Gastroesophageal sphincter (tissue), 4 donors: ENCODE data around the gene LHX6. TPM values are rescaled to one million over a fixed set of nuclear protein-coding genes. Genes with fewer than 3 reads are reported as not detected.

Experiments
- ATAC-seq: fragments of 150-250 bp; one replicate; pipeline ENCODE4 v1.9.1; 2016; ENCODE audit warnings: mild to moderate bottlenecking, moderate library complexity
- H3K27ac ChIP-seq, 4 donors: fragments of 200-600 bp; sonication (generic) in 3 of 4; 1 replicate in 3 of 4; 2 replicates in 1 of 4; pipeline ENCODE4 v1.5.1; 2016 to 2019
- H3K27me3 ChIP-seq: fragments of 200-600 bp; sonication (generic); one replicate; pipeline ENCODE4 v1.5.1; 2019
- H3K36me3 ChIP-seq, 2 donors: fragments of 200-600 bp; sonication (generic); one replicate each; pipeline ENCODE4 v1.5.1; 2019; ENCODE audit warnings: control low read depth in 1 of 2
- H3K4me1 ChIP-seq, 3 donors: fragments of 200-600 bp; sonication (generic); 1 replicate in 2 of 3; 2 replicates in 1 of 3; pipeline ENCODE4 v1.5.1; 2016 to 2019; ENCODE audit warnings: control low read depth in 2 of 3
- H3K4me3 ChIP-seq, 2 donors: fragments of 200-600 bp; sonication (generic); one replicate each; pipeline ENCODE4 v1.5.1; 2019; ENCODE audit warnings: mild to moderate bottlenecking in 1 of 2, moderate library complexity in 1 of 2
- H3K9me3 ChIP-seq, 3 donors: fragments of 200-600 bp; sonication (generic); one replicate each; pipeline ENCODE4 v1.5.1; 2017 to 2019; ENCODE audit warnings: control low read depth in 2 of 3
- CTCF ChIP-seq, 4 experiments: fragments of 200-600 bp in 2 of 4; fragments of 450-650 bp in 2 of 4; sonication (generic) in 1 of 4; IDR thresholded peaks; one replicate each; pipeline ENCODE4 v1.5.1; 2017 to 2019; ENCODE audit warnings: antibody characterized with exemption in 4 of 4, mild to moderate bottlenecking in 2 of 4, moderate library complexity in 2 of 4
- EP300 ChIP-seq: sonication (generic); formaldehyde crosslinking; IDR thresholded peaks from one replicate; pipeline ENCODE4 v1.6.1; 2017; ENCODE audit warnings: antibody characterized with exemption, mild to moderate bottlenecking
- POLR2A ChIP-seq, 2 donors: fragments of 450-650 bp; IDR thresholded peaks; one replicate each; pipeline ENCODE4 v1.6.1; 2017; ENCODE audit warnings: antibody characterized with exemption in 2 of 2, mild to moderate bottlenecking in 2 of 2, moderate library complexity in 1 of 2
- POLR2AphosphoS5 ChIP-seq: sonication (generic); formaldehyde crosslinking; IDR thresholded peaks from one replicate; pipeline ENCODE4 v1.6.1; 2017; ENCODE audit warnings: antibody characterized with exemption
- WGBS, 2 donors: methylation state at CpG; one replicate each; pipeline ENCODE4 v1.1.5; 2018; ENCODE audit warnings: low coverage in 1 of 2; 5-methylcytosine and 5-hydroxymethylcytosine counted together
- total RNA-seq, 4 donors: library from RNA; depleted of rRNA; stranded (reverse); fragments of >200 nt; gene quantifications; one replicate each; pipeline ENCODE4 v1.1.0, GENCODE V29; 2016

Gene LHX6
- 10 to 100 TPM in 1 of 4 donors, 1 to 10 TPM in 3; 1.7 to 13.0 (median 4.9) TPM for total RNA-seq

- H3K27ac ChIP-seq, result peak within 1 kb of the TSS in 1 of 4 donors; percentile 57
- H3K4me1 ChIP-seq, result peaks cover 0 to 39% (median 19%) of the 10 kb centered on the region in 3 donors
- TF ChIP-seq POLR2A (IDR thresholded peaks at IDR 0.05) (no peak), POLR2AphosphoS5 (no peak), CTCF (IDR thresholded peaks at IDR 0.05) (no peak), EP300 (no peak)
- no peaks in the 10 kb centered on the region for H3K36me3 ChIP-seq
- H3K4me3 ChIP-seq, result peak within 1 kb of the TSS; percentile 14 to 53
- H3K9me3 ChIP-seq, result no peaks in the 10 kb centered on the region
- ATAC-seq, result peak; percentile 49
- peaks cover 94% of the 10 kb centered on the region for H3K27me3 ChIP-seq
- 6 to 42% methylated on average over 4 to 9 of the region's 70 CpGs for WGBS, 2 donors
Observed at GRCh38 chr9:122228568-122229484, at the start of gene LHX6. TSS of gene LHX6 (minus strand) at chr9:122228957. CDS start at chr9:122228740, 217 bp downstream.

DNA sequence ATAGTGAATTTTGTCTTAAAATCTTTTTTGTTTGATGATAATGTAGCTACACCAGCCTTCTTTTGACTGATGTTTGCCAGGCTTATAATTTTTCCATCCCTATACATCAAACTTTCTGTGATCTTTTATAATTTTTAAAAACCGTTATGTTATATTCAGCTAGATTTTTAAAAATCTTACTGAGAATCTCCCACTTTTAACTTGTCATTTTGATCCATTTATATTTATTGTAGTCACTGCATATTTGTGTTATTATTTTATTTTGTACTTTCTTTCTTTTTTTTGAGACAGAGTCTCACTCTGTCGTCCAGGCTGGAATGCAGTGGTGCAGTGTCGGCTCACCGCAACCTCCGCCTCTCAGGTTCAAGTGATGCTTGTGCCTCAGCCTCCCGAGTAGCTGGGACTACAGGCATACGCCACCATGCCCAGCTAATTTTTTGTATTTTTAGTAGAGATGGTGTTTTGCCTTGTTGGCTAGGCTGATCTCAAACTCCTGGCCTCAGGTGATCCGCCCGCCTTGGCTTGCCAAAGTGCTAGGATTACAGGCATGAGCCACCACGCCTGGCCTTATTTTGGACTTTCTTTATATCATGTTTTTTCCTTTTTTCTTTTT, 48.6 kb upstream of the LHX6 start:
- WGBS, 2 donors, result 97 to 100% methylated on average over 5 to 10 of the region's 10 CpGs
- TF ChIP-seq EP300 (no peak), POLR2A (IDR thresholded peaks at IDR 0.05) (no peak), POLR2AphosphoS5 (no peak), CTCF (IDR thresholded peaks at IDR 0.05) (no peak)
- no peak for ATAC-seq
- peaks cover 0 to 47% of the 10 kb centered on the region in 2 donors for H3K36me3 ChIP-seq
- no peaks in the 10 kb centered on the region for H3K4me1 ChIP-seq
- no peak overlapping the region for H3K4me3 ChIP-seq
- H3K9me3 ChIP-seq, result peaks cover 0 to 13% (median 0%) of the 10 kb centered on the region in 3 donors
- no peaks in the 10 kb centered on the region for H3K27me3 ChIP-seq
- no peak overlapping the region for H3K27ac ChIP-seq

DNA sequence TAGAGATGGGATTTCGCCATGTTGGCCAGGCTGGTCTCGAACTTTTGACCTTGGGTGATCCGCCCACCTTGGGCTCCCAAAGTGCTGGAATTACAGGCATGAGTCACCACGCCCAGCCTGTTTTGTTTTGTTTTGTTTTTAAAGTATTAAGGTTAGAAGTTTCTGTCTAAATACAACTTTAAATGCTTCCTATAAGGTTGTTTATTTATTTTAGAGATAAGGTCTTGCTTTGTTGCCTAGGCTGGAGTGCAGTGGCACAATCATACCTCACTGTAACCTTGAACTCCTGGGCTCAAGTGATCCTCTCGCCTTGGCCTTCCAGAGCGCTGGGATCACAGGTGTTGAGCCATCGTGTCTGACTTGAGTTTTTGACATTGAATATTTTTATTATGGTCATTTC, 47.3 kb upstream of the LHX6 start:
- Histone ChIP-seq H3K4me3 (no peak overlapping the region), H3K9me3 (peaks cover 0 to 13% (median 0%) of the 10 kb centered on the region in 3 donors), H3K4me1 (no peaks in the 10 kb centered on the region), H3K36me3 (peaks cover 0 to 45% of the 10 kb centered on the region in 2 donors), H3K27me3 (no peaks in the 10 kb centered on the region), H3K27ac (no peak overlapping the region)
- no peak for ATAC-seq
- TF ChIP-seq EP300 (no peak), POLR2A (IDR thresholded peaks at IDR 0.05) (no peak), CTCF (IDR thresholded peaks at IDR 0.05) (no peak), POLR2AphosphoS5 (no peak)
- 95 to 98% methylated on average over 6 to 7 of the region's 7 CpGs for WGBS, 2 donors

DNA sequence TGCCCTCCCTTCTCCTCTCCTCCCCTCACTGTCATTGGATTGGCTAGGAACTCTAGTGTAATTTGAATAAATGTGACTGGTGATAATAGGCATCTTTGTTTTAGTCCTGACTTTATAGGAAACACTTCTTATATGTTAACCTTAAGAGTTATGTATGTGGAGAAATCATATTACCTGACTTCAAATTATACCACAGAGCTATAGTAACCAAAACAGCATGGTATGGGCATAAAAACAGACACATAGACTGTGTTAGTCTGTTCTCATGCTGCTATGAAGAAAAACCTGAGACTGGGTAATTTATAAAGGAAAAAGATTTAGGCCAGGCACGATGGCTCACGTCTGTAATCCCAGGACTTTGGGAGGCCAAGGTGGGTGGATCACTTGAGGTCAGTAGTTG, 45.3 kb upstream of the LHX6 start:
- no peaks in the 10 kb centered on the region for H3K27me3 ChIP-seq
- whole genome bisulfite sequencing, 2 donors, result 77 to 95% methylated on average over 2 of the region's 2 CpGs
- H3K4me3 ChIP-seq, result no peak overlapping the region
- peaks cover 0 to 13% (median 0%) of the 10 kb centered on the region in 3 donors for H3K9me3 ChIP-seq
- H3K27ac ChIP-seq, result no peak overlapping the region
- no peak for ATAC-seq
- H3K36me3 ChIP-seq, result peaks cover 0 to 41% of the 10 kb centered on the region in 2 donors
- TF ChIP-seq POLR2AphosphoS5, result no peak
- TF ChIP-seq POLR2A (IDR thresholded peaks at IDR 0.05), result no peak
- no peak for TF ChIP-seq EP300
- no peak for TF ChIP-seq CTCF (IDR thresholded peaks at IDR 0.05)
- no peaks in the 10 kb centered on the region for H3K4me1 ChIP-seq
